Testis (tissue), 5 donors: Measurements from ENCODE around the gene PARM1. TPM values are rescaled to one million over a fixed set of nuclear protein-coding genes. Genes with fewer than 3 reads are reported as not detected.

ENCODE experiments used
- DNase-seq: peaks from one replicate; pipeline ENCODE4 v3.0.0-alpha.2; 2019
- H3K27ac ChIP-seq, 2 donors: fragments of 200-600 bp; sonication (generic); one replicate each; pipeline ENCODE4 v1.5.1; 2019
- H3K27me3 ChIP-seq: fragments of 200-600 bp; sonication (generic); one replicate; pipeline ENCODE4 v1.5.1; 2019
- H3K36me3 ChIP-seq: fragments of 200-600 bp; sonication (generic); one replicate; pipeline ENCODE4 v1.5.1; 2017; ENCODE audit warnings: low read depth; ENCODE audit errors: missing control alignments
- H3K4me1 ChIP-seq: fragments of 200-600 bp; sonication (generic); one replicate; pipeline ENCODE4 v1.5.1; 2019
- H3K4me3 ChIP-seq, 2 donors: fragments of 200-600 bp; sonication (generic); one replicate each; pipeline ENCODE4 v1.5.1; 2017 to 2019
- H3K9me3 ChIP-seq: fragments of 200-600 bp; sonication (generic); one replicate; pipeline ENCODE4 v1.5.1; 2017
- CTCF ChIP-seq, 3 experiments: fragments of 450-650 bp in 2 of 3; fragments of 200-600 bp in 1 of 3; sonication (generic) in 1 of 3; IDR thresholded peaks; one replicate each; pipeline ENCODE4 v1.5.1; 2016 to 2019; ENCODE audit warnings: antibody characterized with exemption in 3 of 3, mild to moderate bottlenecking in 2 of 3, moderate library complexity in 1 of 3
- POLR2A ChIP-seq: fragments of 450-650 bp; IDR thresholded peaks from one replicate; pipeline ENCODE4 v1.6.1; 2017; ENCODE audit warnings: antibody characterized with exemption, mild to moderate bottlenecking, moderate library complexity
- WGBS, 2 donors: methylation state at CpG; one replicate each; pipeline ENCODE4 v1.1.5; 2018; 5-methylcytosine and 5-hydroxymethylcytosine counted together
- intact Hi-C: fragments of 100-400 bp; cut with DNase I; formaldehyde crosslinking; loops from one replicate; pipeline ENCODE4 v1.15.1; 2023; ENCODE audit warnings: low total_unique reads
- long read RNA-seq, 2 donors: transcript quantifications; one replicate each; lab custom pipeline, GENCODE V29; 2026
- polyA plus RNA-seq: library from polyadenylated mRNA; stranded (reverse); fragments of 350-450 nt; fragmentation: Illumina TruSeq; extraction: RNeasy Lipid Tissue Mini Kit (QIAGEN cat#74804); gene quantifications from one replicate; pipeline ENCODE4 v1.2.3, GENCODE V29; 2014; ENCODE audit warnings: low read depth, low replicate concordance; ENCODE audit not compliant: insufficient read depth
- total RNA-seq, 2 donors: library from RNA; depleted of rRNA; stranded (reverse); fragments of >200 nt; gene quantifications; one replicate each; pipeline ENCODE4 v1.2.3, GENCODE V29; 2016

The PARM1 gene
- 10 to 100 TPM; 40.1 to 40.5 TPM for total RNA-seq
- polyA plus RNA-seq, result 29.0 TPM
- long read RNA-seq, donor 1, full-length matches to known transcripts, result 7 of 90 reads
- long read RNA-seq, donor 1, partial matches to known transcripts, result 83 of 90 reads
- long read RNA-seq, donor 1, other reads (novel, unspliced or antisense), result 0 of 90 reads
- long read RNA-seq, donor 2, full-length matches to known transcripts, result 9 of 35 reads
- long read RNA-seq, donor 2, partial matches to known transcripts, result 26 of 35 reads
- long read RNA-seq, donor 2, other reads (novel, unspliced or antisense), result 0 of 35 reads

GRCh38 chr4:74932832-74933561 is at the start of gene PARM1:
PARM1 (plus strand) TSS chr4:74933116; CDS start chr4:74933328, 212 bp downstream.
- Histone ChIP-seq H3K4me3 (peak within 1 kb of the TSS; percentile 79 to 82), H3K27ac (peak within 1 kb of the TSS; percentile 78 to 94), H3K4me1 (peaks cover 13% of the 10 kb centered on the region), H3K27me3 (no peaks in the 10 kb centered on the region), H3K9me3 (no peaks in the 10 kb centered on the region), H3K36me3 (no peaks in the 10 kb centered on the region)
- TF ChIP-seq CTCF (IDR thresholded peaks at IDR 0.05) (peak; percentile 77 to 85 (median 84)), POLR2A (peak; percentile 68)
- intact Hi-C loops, result loop anchor here (5.0 kb wide), 1 partner anchor 579 kb away; the partner anchor contains the start of genes RCHY1 and THAP6
- DNase-seq, result peak; percentile 94
- 0% methylated on average over 10 to 61 of the region's 64 CpGs for WGBS, 2 donors

- no peak for DNase-seq
Measured at GRCh38 chr4:74884266-74884665, 48.6 kb upstream of the PARM1 start.

GRCh38 chr4:74886484-74886883 is 46.4 kb upstream of the PARM1 start:
- H3K9me3 ChIP-seq, result no peaks in the 10 kb centered on the region
- no peaks in the 10 kb centered on the region for H3K4me1 ChIP-seq
- TF ChIP-seq CTCF (IDR thresholded peaks at IDR 0.05) (no peak), POLR2A (no peak)
- H3K36me3 ChIP-seq, result no peaks in the 10 kb centered on the region
- intact Hi-C loops, result no loop called here
- no peak overlapping the region for H3K27ac ChIP-seq
- H3K4me3 ChIP-seq, result no peak overlapping the region
- DNase-seq, result no peak
- WGBS, 2 donors, result 96% methylated on average over 4 of the region's 4 CpGs
- no peaks in the 10 kb centered on the region for H3K27me3 ChIP-seq

More at GRCh38 chr4:74884266-74884665, 48.6 kb upstream of the PARM1 start:
- H3K27me3 ChIP-seq, result no peaks in the 10 kb centered on the region
- WGBS, 2 donors, result 59 to 72% methylated on average over 2 of the region's 2 CpGs
- H3K4me1 ChIP-seq, result no peaks in the 10 kb centered on the region
- no peak for TF ChIP-seq POLR2A
- TF ChIP-seq CTCF (IDR thresholded peaks at IDR 0.05), result no peak
- intact Hi-C loops, result no loop called here
- H3K36me3 ChIP-seq, result no peaks in the 10 kb centered on the region
- no peak overlapping the region for H3K4me3 ChIP-seq
- no peak overlapping the region for H3K27ac ChIP-seq
- no peaks in the 10 kb centered on the region for H3K9me3 ChIP-seq

- Histone ChIP-seq H3K36me3 (no peaks in the 10 kb centered on the region), H3K4me3 (no peak overlapping the region), H3K4me1 (no peaks in the 10 kb centered on the region), H3K9me3 (no peaks in the 10 kb centered on the region), H3K27ac (no peak overlapping the region), H3K27me3 (no peaks in the 10 kb centered on the region)
- TF ChIP-seq POLR2A, result no peak
- TF ChIP-seq CTCF (IDR thresholded peaks at IDR 0.05), result no peak
- DNase-seq, result no peak
- 50 to 56% methylated on average over 5 of the region's 5 CpGs for WGBS, 2 donors
- intact Hi-C loops, result no loop called here
Measured at GRCh38 chr4:74890341-74890740, 42.6 kb upstream of the PARM1 start.
